NB4 (cell line): ENCODE results near the gene MDFIC2.

Experiments used
- DNase-seq: peaks from one replicate; pipeline ENCODE4 v3.0.0; 2010; ENCODE audit warnings: low read depth
- H3K4me3 ChIP-seq: one replicate; pipeline ENCODE4 v1.5.1; 2011; ENCODE audit warnings: mild to moderate bottlenecking, low read depth, low read length, moderate library complexity
- CTCF ChIP-seq: IDR thresholded peaks from one replicate; pipeline ENCODE4 v1.5.1; 2012; ENCODE audit warnings: low read depth, low read length
- MAX ChIP-seq: IDR thresholded peaks from 2 replicates; pipeline ENCODE4 v1.6.1; 2011; ENCODE audit warnings: low read depth, low read length
- MYC ChIP-seq: IDR thresholded peaks from 2 replicates; pipeline ENCODE4 v1.6.1; 2011; ENCODE audit warnings: low read depth, low read length
- POLR2A ChIP-seq: IDR thresholded peaks from 2 replicates; pipeline ENCODE4 v1.6.1; 2011; ENCODE audit warnings: mild to moderate bottlenecking; ENCODE audit not compliant: insufficient read length; ENCODE audit errors: extremely low read depth

MDFIC2 gene

GRCh38 chr3:70150599-70150998 lies 161.8 kb downstream of the MDFIC2 start:
- no peak for DNase-seq
- TF ChIP-seq CTCF (no peak), MAX (no peak), POLR2A (no peak), MYC (no peak)

GRCh38 chr3:70149714-70150400 lies 162.6 kb downstream of the MDFIC2 start:
- no peak for DNase-seq
- no peak overlapping the region for H3K4me3 ChIP-seq
- no peak for TF ChIP-seq MAX
- TF ChIP-seq MYC = no peak
- TF ChIP-seq POLR2A = no peak
- TF ChIP-seq CTCF = no peak

More at GRCh38 chr3:70150599-70150998, 161.8 kb downstream of the MDFIC2 start:
- H3K4me3 ChIP-seq = no peak overlapping the region
